Small intestine (tissue), 7 donors: ENCODE data around the gene CXCL5. TPM values are rescaled to one million over a fixed set of nuclear protein-coding genes. Genes with fewer than 3 reads are reported as not detected.
A peak's percentile ranks its signal among the peaks of the same experiment; 100 is the strongest.

Experiments
- DNase-seq, 2 donors: peaks; one replicate each; pipeline versions ENCODE4 v3.0.0 to v3.0.0-alpha.2; 2013
- FAIRE-seq: peaks from 2 replicates; lab custom pipeline; 2012; peaks lifted over from hg19 to GRCh38; lab: Jason Lieb, UNC
- H3K27ac ChIP-seq, 3 donors: one replicate each; pipeline ENCODE4 v1.5.1; 2013; ENCODE audit warnings: low read length in 2 of 3, mild to moderate bottlenecking in 2 of 3, control low read depth in 1 of 3, inconsistent platforms in 1 of 3, low read depth in 1 of 3, moderate library complexity in 1 of 3
- H3K27me3 ChIP-seq, 3 donors: one replicate each; pipeline ENCODE4 v1.6.1; 2013; ENCODE audit warnings: low read length in 3 of 3, inconsistent platforms in 1 of 3; ENCODE audit not compliant: control insufficient read depth in 3 of 3, insufficient read depth in 3 of 3
- H3K36me3 ChIP-seq, 3 donors: one replicate each; pipeline ENCODE4 v1.6.1; 2013; ENCODE audit warnings: low read length in 3 of 3, inconsistent platforms in 1 of 3, low read depth in 1 of 3, mild to moderate bottlenecking in 1 of 3, moderate library complexity in 1 of 3; ENCODE audit not compliant: control insufficient read depth in 3 of 3, insufficient read depth in 2 of 3
- H3K4me1 ChIP-seq, 3 donors: one replicate each; pipeline ENCODE4 v1.6.1; 2013; ENCODE audit warnings: low read length in 2 of 3, inconsistent platforms in 1 of 3, low read depth in 1 of 3, mild to moderate bottlenecking in 1 of 3, moderate library complexity in 1 of 3; ENCODE audit not compliant: control insufficient read depth in 3 of 3, insufficient read depth in 2 of 3
- H3K4me3 ChIP-seq, 3 donors: one replicate each; pipeline ENCODE4 v1.5.1; 2013; ENCODE audit warnings: low read length in 3 of 3, control low read depth in 1 of 3, inconsistent platforms in 1 of 3, low read depth in 1 of 3, mild to moderate bottlenecking in 1 of 3, moderate library complexity in 1 of 3
- H3K9me3 ChIP-seq, 2 donors: one replicate each; pipeline ENCODE4 v1.6.1; 2013; ENCODE audit warnings: low read depth in 1 of 2, low read length in 1 of 2; ENCODE audit not compliant: control insufficient read depth in 2 of 2, insufficient read depth in 1 of 2
- WGBS, 3 donors: extraction: QIAGEN DNeasy Blood & Tissue Kit; methylation state at CpG; one replicate each; pipeline ENCODE4 v1.1.7; 2013; 5-methylcytosine and 5-hydroxymethylcytosine counted together
- polyA plus RNA-seq, 4 donors: library from polyadenylated mRNA; stranded (reverse) in 3 of 4; unstranded in 1 of 4; fragments of 200-250 nt in 3 of 4; fragments of 120-200 nt in 1 of 4; gene quantifications; one replicate each; pipeline versions ENCODE4 v1.2.1 to v1.2.3, GENCODE V29; 2013
- donor health status: healthy with polysubstance abuse.
- donor health status: control.
- donor health status: control.
- donor health status: Bipolar disorder and iron deficiency.
- donor health status: healthy.

The CXCL5 gene
- polyA plus RNA-seq, 4 donors = 0.74 to 1.8 TPM; not detected in 2

DNA sequence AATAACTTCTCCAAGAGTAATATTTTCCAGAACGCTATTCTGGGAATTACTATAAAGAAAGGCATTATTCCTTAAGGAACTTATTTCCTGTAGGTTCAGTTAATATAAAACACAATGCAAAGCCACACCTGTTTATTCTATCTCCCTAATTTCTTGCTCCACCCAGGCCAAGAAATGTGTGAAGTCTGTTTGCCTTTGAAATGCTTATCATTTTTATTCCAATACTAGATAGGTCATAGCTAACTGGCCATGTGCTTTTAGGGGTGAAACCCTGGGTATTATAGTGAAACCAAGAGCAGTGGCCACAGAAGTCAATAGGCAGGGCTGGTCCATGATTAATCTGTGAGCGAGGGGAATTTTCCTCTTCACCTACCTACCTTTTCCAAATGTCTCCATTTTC, 25.2 kb upstream of the CXCL5 start:
- DNase-seq (peak; percentile 37 to 74), FAIRE-seq (no peak)
- WGBS, 3 donors = 28 to 60% (median 28%) methylated on average over 2 of the region's 2 CpGs
- peak overlapping the region in 2 of 3 donors; percentile 47 to 67 for H3K27ac ChIP-seq
- no peaks in the 10 kb centered on the region for H3K36me3 ChIP-seq
- peaks cover 0 to 3% of the 10 kb centered on the region in 2 donors for H3K9me3 ChIP-seq
- no peaks in the 10 kb centered on the region for H3K27me3 ChIP-seq
- H3K4me1 ChIP-seq = no peaks in the 10 kb centered on the region
- no peak overlapping the region for H3K4me3 ChIP-seq

- DNase-seq (no peak), FAIRE-seq (no peak)
- WGBS, 3 donors = 29 to 44% (median 43%) methylated on average over 2 of the region's 2 CpGs
- Histone ChIP-seq H3K36me3 (no peaks in the 10 kb centered on the region), H3K27ac (no peak overlapping the region), H3K4me1 (no peaks in the 10 kb centered on the region), H3K4me3 (no peak overlapping the region), H3K27me3 (no peaks in the 10 kb centered on the region), H3K9me3 (peaks cover 0 to 3% of the 10 kb centered on the region in 2 donors)
These were observed 23.1 kb upstream of the CXCL5 start for GRCh38 chr4:74021601-74022000.

- WGBS, 3 donors = 59 to 74% (median 71%) methylated on average over 3 of the region's 3 CpGs
- Histone ChIP-seq H3K4me3 (no peak overlapping the region), H3K27ac (no peak overlapping the region), H3K36me3 (no peaks in the 10 kb centered on the region), H3K4me1 (no peaks in the 10 kb centered on the region), H3K27me3 (no peaks in the 10 kb centered on the region), H3K9me3 (no peaks in the 10 kb centered on the region)
- FAIRE-seq (no peak), DNase-seq (no peak)
These were observed 20.3 kb upstream of the CXCL5 start for GRCh38 chr4:74018771-74019170.

DNA sequence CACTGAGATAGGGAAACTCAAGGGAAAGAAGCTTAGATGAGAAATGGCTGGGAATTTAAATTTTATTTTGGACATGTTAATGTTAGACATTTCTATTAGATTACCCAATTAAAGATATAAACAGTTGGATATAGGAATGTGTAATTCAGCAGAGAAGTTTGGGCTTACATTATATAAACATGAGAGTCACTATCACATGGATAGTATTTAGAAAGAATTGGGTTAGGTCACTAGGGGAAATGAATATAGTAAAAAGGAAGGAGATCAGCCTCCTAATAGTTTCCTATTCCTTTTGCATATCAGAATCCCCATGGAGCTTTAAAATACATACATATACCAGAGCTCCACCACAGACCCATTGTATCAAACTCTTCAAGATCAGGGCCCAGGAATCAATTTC, 19.6 kb upstream of the CXCL5 start:
- no peak for DNase-seq
- Histone ChIP-seq H3K4me1 (no peaks in the 10 kb centered on the region), H3K4me3 (no peak overlapping the region), H3K9me3 (no peaks in the 10 kb centered on the region), H3K27ac (no peak overlapping the region), H3K36me3 (no peaks in the 10 kb centered on the region), H3K27me3 (no peaks in the 10 kb centered on the region)
- FAIRE-seq = no peak

- Histone ChIP-seq H3K27ac (no peak overlapping the region), H3K4me3 (no peak overlapping the region), H3K36me3 (no peaks in the 10 kb centered on the region), H3K27me3 (no peaks in the 10 kb centered on the region), H3K9me3 (no peaks in the 10 kb centered on the region), H3K4me1 (no peaks in the 10 kb centered on the region)
- 56 to 86% (median 64%) methylated on average over 1 of the region's 1 CpG for WGBS, 3 donors
- FAIRE-seq (no peak), DNase-seq (no peak)
These were observed 17.6 kb upstream of the CXCL5 start for GRCh38 chr4:74016068-74016467.

- no peak overlapping the region for H3K27ac ChIP-seq
These were observed 16.8 kb upstream of the CXCL5 start for GRCh38 chr4:74015126-74015780.

GRCh38 chr4:74014332-74014731, 15.9 kb upstream of the CXCL5 start:
- Histone ChIP-seq H3K27ac (no peak overlapping the region), H3K9me3 (no peaks in the 10 kb centered on the region), H3K27me3 (no peaks in the 10 kb centered on the region), H3K4me1 (no peaks in the 10 kb centered on the region), H3K36me3 (no peaks in the 10 kb centered on the region), H3K4me3 (no peak overlapping the region)
- DNase-seq = no peak
- WGBS, 3 donors = 12 to 20% (median 19%) methylated on average over 1 of the region's 1 CpG
- FAIRE-seq = no peak

More at GRCh38 chr4:74015126-74015780, 16.8 kb upstream of the CXCL5 start:
- Histone ChIP-seq H3K4me3 (no peak overlapping the region), H3K27me3 (no peaks in the 10 kb centered on the region), H3K9me3 (no peaks in the 10 kb centered on the region), H3K4me1 (no peaks in the 10 kb centered on the region), H3K36me3 (no peaks in the 10 kb centered on the region)
- FAIRE-seq (no peak), DNase-seq (no peak)
- 82 to 97% (median 90%) methylated on average over 3 of the region's 3 CpGs for WGBS, 3 donors

- H3K36me3 ChIP-seq = no peaks in the 10 kb centered on the region
- no peak for DNase-seq
- no peak for FAIRE-seq
- no peaks in the 10 kb centered on the region for H3K9me3 ChIP-seq
- no peaks in the 10 kb centered on the region for H3K27me3 ChIP-seq
- no peak overlapping the region for H3K27ac ChIP-seq
- no peaks in the 10 kb centered on the region for H3K4me1 ChIP-seq
- no peak overlapping the region for H3K4me3 ChIP-seq
- 78 to 88% (median 79%) methylated on average over 2 of the region's 2 CpGs for WGBS, 3 donors
These were observed 14.8 kb upstream of the CXCL5 start for GRCh38 chr4:74013264-74013663.

GRCh38 chr4:74012130-74012529, 13.7 kb upstream of the CXCL5 start:
- H3K9me3 ChIP-seq = no peaks in the 10 kb centered on the region
- no peak overlapping the region for H3K27ac ChIP-seq
- H3K36me3 ChIP-seq = no peaks in the 10 kb centered on the region
- no peak for DNase-seq
- 88 to 90% (median 89%) methylated on average over 4 of the region's 4 CpGs for WGBS, 3 donors
- H3K27me3 ChIP-seq = no peaks in the 10 kb centered on the region
- FAIRE-seq = no peak
- H3K4me1 ChIP-seq = no peaks in the 10 kb centered on the region
- H3K4me3 ChIP-seq = no peak overlapping the region
